HG02678 (cell line): ENCODE measurements around the gene CUX1.

Experiments
- ATAC-seq: cut with Tn5 transposase; IDR thresholded peaks from one replicate; pipeline ENCODE4 v1.9.1; 2021; ENCODE audit warnings: mild to moderate bottlenecking, moderate library complexity; ENCODE audit not compliant: unreplicated experiment

Gene CUX1

GRCh38 chr7:101952355-101953247 is 135.2 kb downstream of the CUX1 start:
- ATAC-seq: no peak

GRCh38 chr7:101953248-101953819 is 135.9 kb downstream of the CUX1 start:
- no peak for ATAC-seq

GRCh38 chr7:101954499-101954898 is 137.1 kb downstream of the CUX1 start:
- ATAC-seq: no peak

- no peak for ATAC-seq
These were observed 138.7 kb downstream of the CUX1 start for GRCh38 chr7:101956130-101956529.

- ATAC-seq: no peak
These were observed 140.5 kb downstream of the CUX1 start for GRCh38 chr7:101957744-101958525.

- no peak for ATAC-seq
These were observed 141.9 kb downstream of the CUX1 start for GRCh38 chr7:101959342-101959741.

- ATAC-seq: no peak
These were observed 142.4 kb downstream of the CUX1 start for GRCh38 chr7:101959829-101960228.

- no peak for ATAC-seq
These were observed 142.9 kb downstream of the CUX1 start for GRCh38 chr7:101960323-101960722.

- ATAC-seq: no peak
These were observed 143.7 kb downstream of the CUX1 start for GRCh38 chr7:101960985-101961708.

- no peak for ATAC-seq
These were observed 144.4 kb downstream of the CUX1 start for GRCh38 chr7:101961811-101962210.

- ATAC-seq: no peak
These were observed 146.3 kb downstream of the CUX1 start for GRCh38 chr7:101963693-101964092.

- no peak for ATAC-seq
These were observed 147.4 kb downstream of the CUX1 start for GRCh38 chr7:101964680-101965452.

GRCh38 chr7:101968720-101969466 is 151.5 kb downstream of the CUX1 start:
- no peak for ATAC-seq

- ATAC-seq: no peak
These were observed 152.7 kb downstream of the CUX1 start for GRCh38 chr7:101969997-101970585.

- ATAC-seq: no peak
These were observed 153.4 kb downstream of the CUX1 start for GRCh38 chr7:101970801-101971200.

GRCh38 chr7:101971457-101971856 is 154.0 kb downstream of the CUX1 start:
- ATAC-seq: no peak

GRCh38 chr7:101972627-101973026 is 155.2 kb downstream of the CUX1 start:
- no peak for ATAC-seq

GRCh38 chr7:101973130-101973529 is 155.7 kb downstream of the CUX1 start:
- ATAC-seq: no peak

GRCh38 chr7:101974393-101974792 is 157.0 kb downstream of the CUX1 start:
- ATAC-seq: no peak
